NCI-H1105 (cell line): ENCODE measurements around the gene PSPN.

Experiments
- DNase-seq: peaks from one replicate; lab custom pipeline; 2025; lab: John Stamatoyannopoulos, UW

PSPN gene

GRCh38 chr19:6375411-6376010 is at the start of gene PSPN:
PSPN (minus strand) TSS chr19:6375933; CDS start chr19:6375849, 84 bp downstream.
- no peak for DNase-seq

DNA sequence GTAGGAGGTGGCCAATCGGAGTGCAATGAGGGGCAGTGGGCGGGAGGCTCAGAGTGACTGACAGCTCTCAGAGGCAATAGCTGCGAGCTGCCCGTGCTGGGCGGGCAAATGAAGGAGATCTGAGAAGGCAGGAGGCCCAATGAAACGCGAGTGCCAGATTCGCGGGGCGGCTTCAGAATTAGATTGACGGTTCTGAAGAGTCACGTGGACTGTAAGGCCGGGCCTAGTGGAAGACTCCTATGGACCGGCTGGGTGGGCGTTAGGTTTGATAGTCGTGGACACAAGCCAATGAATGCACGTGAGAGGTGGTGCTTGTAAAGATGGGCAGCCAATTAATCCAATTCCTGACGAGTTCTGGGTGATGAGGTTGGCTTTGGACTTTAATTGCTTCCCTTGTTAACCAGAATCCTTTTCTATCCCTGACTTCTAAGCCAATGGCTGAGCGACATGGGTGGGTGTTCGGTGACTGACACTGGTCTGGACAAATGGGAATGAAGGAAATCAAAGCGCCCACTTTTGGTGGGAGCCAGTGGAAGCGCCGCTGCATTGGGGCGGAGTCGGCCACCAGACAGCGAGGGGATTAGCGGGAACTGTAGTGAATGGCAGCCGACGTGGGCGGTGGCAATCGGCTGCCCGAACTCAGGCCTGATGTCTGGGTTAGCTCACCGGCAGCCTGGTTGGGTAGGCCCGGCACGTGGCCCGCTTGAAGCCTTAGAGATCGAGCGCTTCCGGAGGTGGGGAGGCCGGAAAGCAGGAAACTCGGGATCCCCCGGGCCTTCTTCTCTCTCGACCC is 49.4 kb upstream of the PSPN start:
- peak; percentile 100 for DNase-seq

DNA sequence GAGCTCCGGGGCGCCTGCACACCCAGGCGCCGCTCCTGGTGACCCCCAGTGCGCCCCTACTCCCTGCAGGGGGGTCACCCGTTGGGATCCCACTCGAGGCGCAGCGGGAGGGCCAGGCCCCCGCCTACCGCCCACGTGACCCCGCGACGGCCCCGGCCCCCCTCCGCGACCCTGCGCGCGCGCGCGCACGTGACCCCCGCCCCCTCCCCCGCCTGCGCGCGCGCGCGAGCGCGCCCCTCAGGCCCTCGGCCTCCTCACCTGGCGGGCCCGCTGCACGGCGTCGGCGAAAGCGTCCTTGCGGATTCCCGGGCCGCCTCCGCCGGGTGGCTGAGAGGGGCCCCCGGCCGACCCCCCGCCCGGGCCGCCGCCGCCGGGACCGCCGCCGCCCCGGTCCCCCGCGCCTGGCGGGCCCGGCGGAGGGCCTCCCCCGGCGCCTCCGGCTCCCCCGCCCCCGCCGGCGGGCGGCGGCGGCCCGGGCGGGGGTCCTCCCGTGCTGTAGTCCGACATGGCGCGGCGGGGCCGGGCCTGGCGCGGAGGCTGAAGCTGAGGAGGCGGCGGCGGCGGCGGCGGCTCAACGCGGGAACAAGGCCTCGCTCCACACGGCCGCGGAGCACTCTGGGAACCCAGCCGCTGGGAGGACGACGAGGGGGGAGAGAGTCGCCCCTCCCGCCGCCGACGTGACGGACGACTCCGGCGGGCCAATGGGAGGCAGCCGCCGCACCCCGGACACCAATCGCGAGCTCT is 48.6 kb upstream of the PSPN start, which contains the start of gene KHSRP:
Gene KHSRP (minus strand): TSS at position 617 of the 744 bp plus-strand sequence. CDS start 110 bp downstream, at position 507.
- peak; percentile 54 for DNase-seq

GRCh38 chr19:6423499-6424194 is 47.9 kb upstream of the PSPN start:
- DNase-seq = no peak

DNA sequence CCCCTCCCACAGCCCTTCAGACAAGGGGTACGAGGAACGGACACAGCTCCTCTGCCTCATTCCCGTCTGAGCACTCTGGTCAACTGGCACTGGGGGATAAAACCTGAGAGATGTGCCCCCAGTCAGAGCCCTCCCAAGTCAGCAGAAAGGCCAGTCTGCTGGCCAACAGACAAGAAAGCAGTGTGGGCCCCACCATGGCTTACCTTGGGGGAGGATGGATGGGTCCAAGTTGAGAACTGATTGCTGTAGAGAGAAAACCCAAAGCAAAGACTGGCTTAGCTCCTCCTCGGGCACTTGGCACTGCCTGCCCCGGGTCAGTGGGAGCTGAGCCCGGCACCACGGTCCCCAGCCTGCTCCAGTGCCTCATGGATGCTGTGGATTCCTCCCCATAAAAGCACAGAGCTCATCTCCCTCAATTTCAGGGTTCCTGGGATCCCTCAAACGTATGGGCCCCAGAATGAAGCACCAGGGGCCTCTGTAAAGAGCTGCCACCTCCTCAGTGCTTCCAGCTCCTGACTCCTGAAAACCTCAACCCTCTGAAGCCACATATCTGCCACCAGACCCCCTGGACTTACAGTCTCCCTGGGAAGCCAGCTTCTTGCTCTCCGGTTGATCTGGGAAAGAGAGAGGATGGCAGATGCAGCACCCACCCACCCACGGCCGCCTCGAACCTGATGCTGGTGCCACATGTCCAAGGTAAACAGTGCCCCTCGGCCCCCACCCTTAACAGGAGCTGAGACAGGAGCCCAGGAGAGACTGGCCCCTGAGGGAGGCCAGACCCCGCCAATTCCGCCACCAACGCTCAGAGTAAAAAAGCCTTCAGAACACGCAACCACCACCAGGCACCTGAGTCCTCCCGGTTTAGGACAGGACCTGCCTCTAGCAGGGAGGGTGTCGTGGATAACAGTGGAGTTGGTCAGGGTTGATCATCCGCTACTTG is 45.6 kb upstream of the PSPN start:
- DNase-seq = no peak

GRCh38 chr19:6418562-6418932 is 42.8 kb upstream of the PSPN start:
- no peak for DNase-seq

DNA sequence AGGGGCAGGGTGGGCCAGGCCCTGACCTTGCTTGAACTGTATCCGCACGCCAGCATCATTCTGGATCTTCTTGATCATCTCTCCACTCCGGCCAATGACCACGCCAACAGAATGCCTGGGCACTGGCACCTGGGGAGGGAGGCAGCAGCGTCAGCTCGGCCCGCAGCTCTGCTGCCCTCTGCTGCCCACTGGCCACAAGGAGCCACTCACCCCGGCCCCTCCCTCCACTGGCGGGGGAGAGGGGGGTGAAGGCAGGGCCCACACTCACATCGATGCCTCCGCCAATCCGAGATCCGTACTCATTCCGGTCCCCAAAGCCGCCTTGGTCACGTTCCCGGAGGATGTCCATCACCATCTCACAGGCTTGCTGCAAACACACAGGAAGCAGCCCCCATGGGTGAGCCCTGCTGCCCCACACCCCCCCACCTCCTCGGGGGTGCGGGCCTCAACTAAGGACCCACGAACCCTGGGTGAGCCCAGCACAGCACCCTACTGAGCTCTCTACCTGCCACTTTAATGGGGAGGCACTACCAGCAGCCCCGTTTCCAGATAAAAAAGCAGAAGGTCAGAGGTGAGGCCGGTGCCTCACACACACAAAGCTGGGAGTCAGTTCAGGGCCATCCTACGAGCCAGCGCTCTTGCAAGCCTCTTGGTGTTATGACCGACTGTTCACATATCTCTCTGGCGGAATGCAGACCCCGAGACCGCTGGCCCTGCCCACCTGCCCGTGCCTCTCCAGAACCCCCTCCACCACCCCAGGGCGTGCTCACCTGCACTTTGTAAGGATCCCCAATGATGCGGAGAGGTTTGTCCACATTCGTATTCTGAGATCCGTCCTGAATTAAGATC is 42.2 kb upstream of the PSPN start:
- DNase-seq = no peak

DNA sequence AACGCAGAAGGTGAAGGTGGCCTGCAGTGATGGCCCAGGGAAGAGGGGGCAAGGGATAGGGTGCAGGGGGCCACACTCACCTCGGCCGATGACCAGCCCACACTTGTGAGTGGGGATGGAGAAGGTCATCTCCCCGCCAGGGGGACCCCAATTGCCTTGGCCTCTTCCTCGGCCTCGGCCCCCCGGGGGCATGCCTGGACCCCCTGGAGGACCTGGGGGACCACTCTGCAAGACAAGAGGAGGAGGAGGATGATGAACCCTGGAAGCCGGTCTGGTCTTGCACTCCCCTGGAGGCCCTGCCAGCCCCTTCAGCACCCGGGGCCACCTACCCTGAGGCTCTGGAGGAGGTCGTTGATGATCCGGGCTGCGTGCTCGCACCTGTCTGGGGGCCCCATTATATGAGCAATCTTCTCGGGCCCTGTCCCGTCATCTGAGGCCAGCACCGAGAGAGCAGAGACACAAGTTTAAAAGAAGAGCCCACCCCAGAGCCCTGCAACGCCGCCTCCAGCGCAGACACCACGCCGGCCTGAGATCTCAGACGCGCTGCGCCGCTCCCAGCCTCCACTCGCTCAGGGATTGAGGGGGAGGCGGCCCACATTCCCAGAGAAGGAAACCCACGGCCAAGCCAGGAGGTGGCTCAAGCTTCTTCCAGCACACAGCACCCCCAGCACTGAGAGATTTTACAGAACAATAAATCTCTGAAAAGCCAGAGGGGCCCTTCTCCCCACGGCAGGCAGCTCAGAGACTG is 41.1 kb upstream of the PSPN start:
- DNase-seq = no peak

GRCh38 chr19:6415591-6416190 is 40.0 kb upstream of the PSPN start:
- no peak for DNase-seq

- no peak for DNase-seq
Measured at GRCh38 chr19:6414793-6415590, 39.3 kb upstream of the PSPN start.

DNA sequence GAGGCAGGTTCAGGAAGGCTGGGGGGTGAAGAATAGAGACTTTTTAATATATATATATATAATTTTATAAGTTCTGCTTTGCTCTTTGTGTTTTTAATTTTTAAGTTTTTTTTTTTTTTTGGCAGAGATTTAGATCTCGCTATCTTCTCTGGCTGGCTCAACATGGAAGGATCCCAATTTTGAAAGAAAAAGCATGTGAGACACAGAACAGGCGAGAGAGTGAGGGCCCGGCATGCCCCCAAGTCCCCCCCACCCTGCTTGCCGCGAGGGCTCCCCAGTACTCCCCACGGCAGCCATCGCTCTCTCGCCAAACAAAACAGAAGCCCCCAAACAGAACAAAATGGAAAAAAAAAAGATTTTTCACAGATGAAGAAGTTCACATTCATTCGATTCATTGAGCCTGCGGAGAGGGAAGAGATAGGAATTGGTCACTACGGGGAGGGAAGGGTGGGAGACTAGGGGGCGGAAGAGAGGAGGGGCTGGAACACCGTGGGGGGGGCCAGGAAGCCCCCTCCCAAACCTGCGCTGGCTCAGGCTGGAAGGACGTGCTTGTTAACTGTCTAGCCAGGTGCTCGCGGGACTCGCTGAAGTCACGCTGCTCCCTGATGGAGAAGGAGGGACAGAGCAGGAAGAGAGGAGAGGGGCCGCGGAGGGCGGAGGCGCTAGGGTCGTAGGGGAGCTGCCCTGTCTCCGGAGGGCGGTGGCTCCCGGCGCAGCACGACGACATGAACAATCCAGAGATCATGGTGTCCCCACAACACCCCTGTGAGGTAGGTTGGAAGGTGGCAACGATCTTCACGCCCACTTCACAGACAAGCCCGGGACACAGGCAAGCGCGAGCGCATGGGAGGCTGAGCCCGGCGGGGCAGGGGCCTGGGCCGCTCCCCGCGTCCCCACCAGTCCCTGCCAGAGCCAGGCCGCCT is 38.2 kb upstream of the PSPN start:
- no peak for DNase-seq

GRCh38 chr19:6413291-6413690 is 37.6 kb upstream of the PSPN start:
- DNase-seq = no peak

DNA sequence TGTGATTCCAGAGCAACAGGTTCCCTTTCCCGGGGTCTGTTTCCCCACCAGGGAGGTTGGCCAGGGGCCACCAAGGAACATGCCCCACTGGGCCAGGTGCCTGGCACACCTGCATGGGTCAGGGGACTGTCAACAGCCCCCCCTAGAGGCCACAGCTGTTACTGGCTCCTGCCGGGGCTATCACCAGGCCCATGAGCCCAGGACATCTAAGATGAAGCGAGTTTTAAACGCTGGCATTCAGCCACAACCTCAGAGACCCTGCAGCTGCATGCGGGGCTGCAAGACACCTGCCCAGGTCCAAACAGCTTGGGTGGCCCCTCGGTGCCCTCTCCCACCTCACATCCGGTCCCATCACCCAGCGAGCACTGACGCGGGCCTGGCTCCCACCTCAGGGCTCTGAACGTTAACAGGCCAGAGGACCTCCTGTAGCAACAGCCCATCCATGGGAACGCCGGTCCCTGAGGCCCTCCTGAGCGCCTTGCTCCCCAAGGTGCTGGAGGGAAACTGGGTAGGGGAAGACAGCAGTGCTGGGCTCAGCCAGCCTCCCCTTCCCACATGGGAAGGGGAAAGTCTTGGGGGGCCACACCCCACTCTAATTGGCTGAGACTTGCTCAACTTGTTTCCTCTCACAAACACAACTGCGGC is 36.8 kb upstream of the PSPN start:
- DNase-seq = no peak

DNA sequence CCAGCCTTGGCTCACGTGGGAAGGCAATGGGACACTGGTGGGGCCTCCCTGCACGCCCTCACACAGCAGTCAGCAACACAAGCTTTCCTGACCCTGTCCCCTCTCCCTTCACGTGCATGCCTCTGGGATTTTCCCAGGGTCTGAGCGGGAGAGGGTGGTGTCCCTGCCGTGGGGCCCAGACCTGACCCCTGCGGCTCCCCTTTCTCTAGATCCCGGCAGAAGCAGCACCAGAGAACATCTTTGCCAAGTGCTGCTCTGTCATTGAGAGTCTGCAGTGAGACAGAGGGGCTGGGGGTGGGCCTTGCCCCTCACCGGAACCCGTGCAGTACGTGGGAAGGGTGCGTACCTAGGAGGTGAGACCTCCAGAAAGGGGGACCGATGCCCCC is 36.3 kb upstream of the PSPN start:
- no peak for DNase-seq

GRCh38 chr19:6409346-6409745 is 33.6 kb upstream of the PSPN start:
- DNase-seq = no peak

- DNase-seq = no peak
Measured at GRCh38 chr19:6406401-6406800, 30.7 kb upstream of the PSPN start.
